Amniotic stem cell (primary cell): Measurements from ENCODE around the gene TNFRSF1A.
"Not testable (repeated sequence)": the region's sequence is repeated elsewhere in the genome, so short reads cannot be mapped to it uniquely, and the experiment has no call there.

Experiments
- DNase-seq: peaks from one replicate; lab custom pipeline; 2025; lab: John Stamatoyannopoulos, UW

TNFRSF1A gene

DNA sequence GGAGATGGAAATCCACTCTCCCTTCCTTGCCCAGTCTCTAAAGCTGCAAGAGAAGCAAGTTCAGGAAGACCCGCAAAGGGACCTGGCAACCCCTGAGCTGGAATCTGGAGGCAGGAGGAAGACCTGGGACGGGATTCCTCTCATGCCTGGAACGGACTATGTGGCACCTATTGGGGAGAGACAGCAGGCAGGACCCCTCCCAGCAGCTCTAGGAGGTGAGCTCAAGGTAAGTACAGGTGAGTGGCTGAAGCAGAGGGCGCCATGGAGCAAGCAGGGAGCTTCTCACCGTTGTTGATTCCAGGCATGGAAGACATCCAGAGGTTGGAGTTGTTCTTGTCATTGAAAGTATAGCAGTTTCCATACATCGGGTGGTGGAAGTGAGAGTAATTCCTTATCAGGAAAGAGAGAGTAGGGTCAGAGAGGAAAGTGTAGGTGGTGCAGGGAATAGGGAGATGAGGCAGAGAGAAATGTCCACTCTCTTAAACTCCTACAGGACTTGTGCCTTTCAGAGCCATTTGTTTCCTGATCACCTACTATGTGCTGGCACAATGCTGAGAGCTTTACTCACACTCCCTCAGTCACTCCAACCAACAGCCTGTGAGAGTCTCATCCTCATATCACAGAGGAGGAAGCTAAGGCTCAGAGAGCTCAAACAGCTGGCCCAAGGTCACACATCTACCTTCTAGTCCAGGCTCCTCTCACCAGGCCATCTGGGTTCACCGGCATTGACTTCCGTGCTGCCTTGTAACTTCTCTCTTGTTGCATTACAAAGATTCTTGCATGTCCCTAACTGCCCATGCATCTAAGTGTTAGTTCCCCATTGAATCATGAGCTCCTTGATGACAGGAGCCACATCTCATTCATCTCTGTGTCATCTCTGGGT, 13.9 kb upstream of the TNFRSF1A start:
- DNase-seq, result no peak

DNA sequence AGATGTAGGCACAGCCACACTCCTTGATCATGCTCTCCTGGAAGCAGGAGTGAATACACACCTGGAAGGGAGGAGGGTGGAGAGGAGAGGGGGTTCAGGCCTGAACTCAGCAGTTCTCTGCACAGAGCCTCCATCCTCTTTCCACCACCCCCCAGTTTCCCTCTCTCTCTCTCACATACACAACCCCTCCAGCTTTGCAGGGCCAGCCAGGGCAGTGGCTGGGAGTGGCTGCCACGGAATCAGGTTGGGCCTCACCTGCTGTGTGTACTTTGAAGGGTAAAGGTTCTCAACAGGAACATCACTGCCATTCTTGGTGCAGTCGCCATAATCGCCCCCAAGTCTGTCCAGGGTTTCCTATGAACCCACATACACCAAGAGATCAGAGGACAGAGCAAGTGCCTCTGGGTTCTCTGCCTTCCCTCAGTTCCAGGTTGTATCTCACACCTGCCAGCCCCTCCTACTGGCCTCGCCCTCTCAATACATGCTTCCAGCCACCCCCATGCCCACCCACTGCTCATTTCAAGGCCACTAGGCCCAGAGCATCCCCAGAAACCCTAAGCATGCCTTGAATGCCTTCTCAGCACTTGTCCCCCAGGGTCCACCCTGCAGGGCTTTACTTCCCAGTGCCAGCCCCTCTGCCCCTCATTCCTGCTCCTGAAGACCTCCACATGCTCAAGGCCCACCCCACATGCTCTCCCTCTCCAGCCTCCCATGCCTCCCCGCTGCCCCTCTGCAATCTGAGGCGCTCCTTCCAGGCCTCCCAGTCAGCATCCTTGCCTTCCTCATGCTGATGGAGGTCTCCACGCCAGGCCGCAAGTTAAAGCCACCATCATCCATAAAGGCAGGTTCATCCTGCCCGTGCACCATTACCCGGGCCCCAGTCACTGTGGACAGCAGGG, 12.9 kb upstream of the TNFRSF1A start:
- DNase-seq, result no peak

DNA sequence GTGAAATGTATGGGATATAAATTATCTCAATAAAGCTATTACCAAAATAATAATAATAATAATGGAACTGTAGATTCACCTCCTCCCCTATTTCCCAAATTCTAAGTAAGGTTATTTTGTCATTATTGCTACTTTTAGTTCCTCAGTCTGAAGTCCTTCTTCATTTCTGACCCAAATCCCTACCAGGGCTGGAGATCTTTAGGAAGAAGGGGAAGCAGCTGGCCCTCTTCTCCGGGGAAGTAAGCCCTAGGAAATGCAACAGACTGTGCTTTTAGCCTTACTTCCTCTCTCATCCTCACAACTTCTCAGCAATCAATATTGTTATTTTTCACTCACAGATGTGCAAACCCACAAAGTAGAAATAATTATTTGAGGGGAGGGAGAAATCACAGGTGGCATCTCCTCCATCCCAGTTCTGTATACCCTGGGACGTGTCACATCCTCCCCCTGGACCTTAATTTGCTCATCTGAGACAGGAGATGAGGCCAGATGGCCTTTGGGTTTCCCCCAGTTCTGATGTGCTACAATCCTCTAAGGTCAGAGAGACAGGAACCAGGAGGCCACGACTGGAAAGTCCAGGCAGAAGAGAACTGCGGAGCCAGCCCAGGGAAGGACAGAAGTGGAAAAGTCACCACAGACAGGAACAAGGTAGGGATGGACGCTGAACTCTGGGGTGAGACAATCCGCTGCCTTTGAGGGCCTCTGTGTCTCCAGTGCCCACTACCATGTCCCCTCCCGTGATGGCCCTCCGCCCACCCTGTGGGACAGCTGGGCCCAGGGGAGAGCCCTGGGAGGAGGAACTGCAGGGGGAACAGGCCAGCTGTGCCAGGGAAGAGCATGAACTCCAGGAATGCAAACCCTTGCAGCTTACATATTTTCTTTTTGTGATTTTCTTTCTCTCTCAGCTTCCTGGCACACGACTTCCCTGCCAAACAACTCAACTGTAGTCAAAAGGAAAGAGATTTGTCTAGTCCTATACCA, 10.6 kb upstream of the TNFRSF1A start:
- DNase-seq, result no peak

DNA sequence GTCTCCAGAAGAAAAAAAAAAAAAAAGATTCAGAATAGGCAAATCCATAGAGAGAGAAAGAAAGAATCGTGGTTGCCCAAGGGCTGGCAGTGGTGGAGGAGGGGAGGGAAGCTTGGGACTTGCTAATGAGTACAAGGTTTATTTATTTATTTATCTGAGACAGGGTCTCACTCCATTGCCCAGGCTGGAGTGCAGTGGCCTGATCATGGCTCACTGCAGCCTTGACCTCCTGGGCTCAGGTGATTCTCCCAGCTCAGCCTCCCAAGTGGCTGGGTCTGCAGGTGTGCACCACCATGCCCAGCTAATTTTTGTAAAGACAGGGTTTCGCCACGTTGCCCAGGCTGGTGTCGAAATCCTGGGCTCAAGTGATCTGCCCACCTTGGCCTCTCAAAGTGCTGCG, 9.7 kb upstream of the TNFRSF1A start:
- no peak for DNase-seq

DNA sequence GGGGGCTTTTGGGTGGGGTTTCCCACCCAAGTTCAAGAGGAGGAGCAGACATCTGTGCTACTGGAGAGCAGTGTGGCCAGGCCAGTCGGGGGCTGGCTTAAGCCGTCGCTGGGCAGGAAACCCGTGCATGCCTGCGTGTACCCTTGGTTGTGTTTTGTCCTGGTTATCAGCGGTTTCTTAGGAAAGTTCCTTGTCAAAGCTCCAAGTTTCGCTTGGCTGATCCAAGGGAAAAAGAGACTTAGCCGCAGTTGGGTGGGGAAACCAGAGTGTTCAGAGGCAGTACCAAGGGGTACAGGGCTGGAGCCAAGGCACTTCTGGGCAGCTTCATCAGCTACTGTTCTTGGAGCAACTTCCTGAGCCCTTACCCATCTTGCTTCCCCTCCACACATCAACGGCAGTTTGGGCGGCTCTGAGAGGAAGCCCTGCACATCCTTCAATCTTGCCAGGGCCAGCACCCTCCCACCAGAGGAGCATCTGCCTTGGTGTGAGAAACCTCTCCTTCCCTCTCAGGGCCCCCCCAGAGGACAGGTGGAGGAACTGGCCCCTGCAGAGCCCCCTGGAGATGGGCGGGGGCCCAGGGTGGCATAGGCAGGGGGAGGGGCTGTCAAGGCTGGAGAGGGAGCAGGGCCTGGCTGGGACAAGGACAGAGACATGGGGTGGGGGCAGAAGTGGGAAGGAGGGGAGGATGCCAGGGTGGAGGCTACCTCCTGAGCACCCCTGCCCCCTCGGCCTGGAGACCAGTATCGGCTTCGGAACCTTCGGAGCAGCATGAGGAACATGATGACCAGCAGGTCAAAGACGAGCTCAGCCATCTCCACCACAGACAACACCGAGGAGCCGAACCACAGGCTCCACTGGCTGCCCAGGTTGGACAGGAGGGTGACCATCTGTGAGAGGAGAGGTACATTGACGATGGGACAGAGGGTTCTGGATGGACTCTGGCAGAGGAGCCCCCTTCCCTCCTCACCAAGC, 5.8 kb upstream of the TNFRSF1A start:
- DNase-seq, result no peak

DNA sequence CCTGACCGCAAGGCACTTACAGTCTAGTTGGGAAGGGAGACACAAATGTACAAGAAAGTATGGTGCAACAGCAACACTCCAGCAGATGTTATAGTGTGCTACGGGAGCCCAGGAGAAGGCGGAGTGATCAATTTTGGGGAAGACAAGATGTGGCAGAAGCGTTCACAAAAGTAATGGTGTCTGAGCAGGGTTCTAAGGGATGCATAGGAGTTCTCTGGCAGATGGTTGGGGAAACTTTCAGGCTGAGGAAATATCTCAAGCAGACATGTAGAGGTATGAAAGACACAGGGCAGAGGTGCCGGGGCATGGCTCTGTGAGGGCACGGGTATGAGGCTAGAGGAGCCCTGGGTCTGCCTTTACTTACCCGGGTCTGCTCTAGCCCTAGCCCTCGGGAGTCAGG, 5.1 kb upstream of the TNFRSF1A start:
- DNase-seq, result no peak

DNA sequence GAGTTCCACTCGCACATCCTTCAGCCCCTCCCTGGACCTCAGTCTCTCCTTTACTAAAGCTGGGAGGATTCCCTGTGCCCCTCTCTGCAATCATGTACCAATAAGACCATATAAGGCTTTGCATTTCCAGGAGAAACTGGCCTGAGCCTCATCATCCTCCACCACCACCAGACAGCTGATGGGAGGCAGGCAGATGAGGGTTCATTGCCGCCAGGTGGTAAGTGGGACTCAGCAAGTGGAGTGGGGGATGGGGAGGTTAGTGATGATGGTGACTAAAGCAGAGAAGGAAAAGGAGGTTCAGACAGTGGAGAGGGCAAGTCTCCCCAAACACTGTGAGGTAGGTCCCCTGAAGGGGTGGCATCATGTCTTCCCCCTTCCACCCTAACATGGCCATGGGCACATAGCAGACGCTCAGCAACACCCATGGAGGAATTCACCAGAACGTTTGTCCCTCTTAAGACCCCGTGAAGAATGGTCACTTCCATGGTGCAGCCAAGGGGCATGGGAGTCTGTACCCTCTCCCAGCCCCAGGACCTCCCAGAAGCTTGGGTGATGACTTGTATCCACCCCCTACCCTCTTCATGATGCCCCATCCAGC, 4.5 kb upstream of the TNFRSF1A start:
- DNase-seq, result no peak

DNA sequence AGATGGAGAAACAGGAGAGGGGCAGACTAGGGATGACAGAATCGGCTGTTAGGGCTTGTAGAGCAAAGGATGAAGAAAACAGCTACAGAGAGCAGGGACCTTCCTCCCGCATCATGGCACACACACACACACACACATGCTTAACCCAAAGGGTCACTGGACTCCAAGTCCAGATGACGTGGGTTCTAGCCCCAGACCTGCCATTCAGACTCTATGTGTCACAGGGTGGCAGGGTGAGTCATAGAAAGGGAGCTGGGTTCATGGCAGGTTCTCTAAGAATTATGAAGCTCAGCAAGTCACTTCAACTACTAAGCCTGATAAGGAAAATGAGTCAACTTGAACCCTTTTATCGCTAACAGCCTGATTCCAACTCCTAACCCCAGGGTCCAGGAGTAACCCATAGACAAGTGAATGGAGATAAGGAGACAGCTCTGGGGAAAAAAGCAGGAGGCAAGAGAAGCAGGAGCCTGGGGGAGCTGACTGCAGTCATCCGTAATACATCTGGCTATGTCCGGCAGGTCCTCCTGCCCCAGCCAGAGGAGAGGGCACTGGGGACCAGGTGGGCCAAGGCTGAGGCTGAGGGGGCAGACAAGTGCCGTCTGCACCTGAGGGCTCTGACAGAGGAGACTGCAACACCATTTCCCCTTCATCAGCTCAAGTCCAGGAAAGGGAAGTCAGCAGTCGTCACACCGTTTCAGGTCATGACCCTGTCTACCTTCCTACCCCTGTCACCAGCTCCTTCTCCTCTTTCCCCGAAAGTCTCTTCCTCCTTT, 3.6 kb upstream of the TNFRSF1A start:
- DNase-seq, result peak; percentile 77

DNA sequence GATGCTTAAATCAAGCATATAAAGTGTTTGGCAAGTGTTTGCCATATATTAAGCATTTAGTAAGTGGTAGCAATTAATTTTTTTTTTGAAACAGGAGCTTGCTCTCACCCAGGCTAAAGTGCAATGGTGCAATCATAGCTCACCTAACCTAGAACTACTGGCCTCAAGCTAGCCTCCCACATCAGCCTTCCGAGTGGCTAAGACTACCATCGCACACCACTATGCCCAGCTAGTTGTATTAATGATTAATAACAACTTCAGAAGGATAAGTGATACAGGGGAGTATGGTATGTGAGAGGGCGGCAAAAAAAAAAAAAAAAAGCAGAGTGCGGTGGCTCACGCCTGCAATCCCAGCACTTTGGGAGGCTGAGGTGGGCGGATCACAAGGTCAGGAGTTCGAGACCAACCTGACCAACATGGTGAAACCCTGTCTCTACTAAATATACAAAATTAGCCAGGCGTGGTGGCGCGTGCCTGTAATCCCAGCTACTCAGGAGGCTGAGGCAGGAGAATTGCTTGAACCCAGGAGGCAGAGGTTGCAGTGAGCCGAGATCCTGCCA, 2.3 kb upstream of the TNFRSF1A start:
- DNase-seq, result not testable (repeated sequence)

DNA sequence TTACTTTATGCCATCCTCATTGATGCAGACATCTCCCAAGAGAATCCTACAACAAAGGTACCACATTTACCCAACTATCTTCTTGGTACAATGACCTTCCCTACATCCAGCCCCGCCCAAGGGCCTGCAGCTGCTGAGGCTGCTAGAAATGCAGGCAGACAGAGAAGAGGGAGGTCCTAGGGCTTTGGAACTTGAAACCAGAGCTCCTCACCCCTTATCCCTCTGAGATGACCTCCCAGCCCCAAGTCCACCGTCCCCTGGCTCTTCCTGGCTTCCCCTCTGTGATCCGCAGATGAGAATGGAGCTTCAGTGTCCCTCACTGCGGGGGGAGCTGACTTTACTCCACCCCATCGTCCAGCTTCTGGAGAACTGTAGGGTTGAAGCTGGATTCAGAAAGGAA, 1.6 kb upstream of the TNFRSF1A start:
- no peak for DNase-seq

DNA sequence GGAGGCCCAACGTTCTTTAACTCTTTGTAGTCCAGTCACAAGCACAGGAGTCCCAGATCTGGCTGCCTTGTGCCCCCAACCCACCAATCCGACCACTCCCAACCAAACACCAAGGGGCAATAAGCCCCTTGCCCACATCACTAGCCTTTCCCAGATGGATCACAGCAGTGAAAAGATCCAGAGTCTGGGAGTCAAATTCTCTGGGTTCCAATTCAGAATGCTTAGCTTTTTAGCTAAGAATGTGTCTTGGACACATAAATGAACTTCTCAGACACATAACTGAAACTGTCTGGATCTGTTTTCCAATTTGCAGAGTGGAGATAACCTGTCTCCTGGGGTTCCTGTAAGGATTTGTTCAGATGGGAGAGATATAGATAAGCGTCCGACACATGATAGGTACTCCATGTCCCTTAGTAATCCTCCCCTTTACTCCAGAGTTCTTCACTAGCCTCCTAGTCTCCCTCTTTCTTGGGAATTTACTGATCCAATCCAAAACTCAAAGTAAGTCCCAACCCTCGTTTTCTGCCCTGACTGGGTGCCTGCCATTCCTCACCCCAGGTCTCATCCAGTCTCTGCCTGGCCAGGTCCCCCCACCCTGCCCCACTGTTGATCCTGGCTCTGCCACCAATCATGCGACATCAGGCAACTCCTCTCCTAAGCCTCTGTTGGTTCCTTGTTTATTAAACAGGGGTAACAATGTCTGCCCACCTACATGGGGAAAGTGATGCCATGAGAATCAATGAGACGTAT, 439 bp upstream of the TNFRSF1A start:
- peak; percentile 31 for DNase-seq

DNA sequence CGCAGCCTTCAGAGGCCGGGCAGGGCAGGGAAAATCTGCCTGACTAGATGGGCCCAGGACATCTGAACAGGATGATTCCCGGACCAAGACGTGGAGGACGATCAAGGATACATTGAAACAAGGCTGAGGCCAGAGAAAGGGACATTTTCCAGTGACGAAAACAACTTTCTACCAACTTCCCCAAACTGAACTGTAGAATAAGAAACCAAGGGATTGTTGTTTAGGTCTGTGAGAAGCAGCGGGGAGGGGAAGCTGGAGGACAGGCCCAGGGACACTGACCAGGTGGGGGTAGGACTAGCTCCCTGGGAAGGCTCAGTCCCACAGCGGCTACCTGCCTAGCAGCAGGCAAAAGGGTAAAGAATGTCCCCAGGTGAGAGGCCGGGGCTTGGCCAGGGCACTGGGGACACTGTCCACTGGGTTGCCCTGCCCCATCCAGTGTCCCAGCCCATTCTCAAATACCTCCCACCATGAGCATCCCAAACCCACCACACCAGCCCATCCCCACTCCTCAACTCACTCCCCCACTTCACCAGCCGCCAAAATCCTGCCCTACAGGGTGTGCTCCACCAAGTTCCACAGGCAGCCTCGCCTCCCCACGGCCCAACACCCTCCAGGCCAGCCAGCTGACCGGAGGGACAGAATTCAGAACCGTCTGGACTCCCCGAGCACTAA, 995 bp downstream of the TNFRSF1A start:
- DNase-seq, result no peak

DNA sequence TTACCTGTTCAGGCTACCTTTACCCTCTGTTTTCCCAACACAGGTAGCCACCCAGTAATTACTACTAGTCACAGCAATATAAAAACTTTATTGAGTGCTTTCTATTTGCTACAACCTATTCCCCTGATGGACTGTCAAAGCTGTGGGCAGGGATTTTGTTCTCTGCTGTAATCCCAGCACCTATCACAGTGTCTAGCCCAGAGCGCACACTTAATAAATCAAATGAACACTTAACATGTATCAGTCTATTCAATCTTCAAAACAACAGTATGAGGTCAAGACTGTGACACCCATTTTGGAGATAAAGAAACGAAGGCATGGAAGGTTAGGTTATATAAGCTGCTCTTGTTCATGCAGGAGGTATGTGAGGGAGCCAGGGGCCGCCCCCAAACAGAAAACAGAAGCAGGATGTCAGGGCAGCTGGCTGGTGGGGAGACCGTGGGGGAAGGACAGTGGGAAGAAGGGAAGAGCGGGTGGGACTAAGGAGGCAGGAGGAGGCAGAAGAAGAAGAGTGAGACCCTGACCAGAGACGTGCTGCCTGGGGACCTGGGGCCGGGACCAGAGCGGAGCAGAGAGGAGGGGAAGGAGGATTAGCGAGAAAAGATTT, 1.7 kb downstream of the TNFRSF1A start:
- DNase-seq, result peak; percentile 46

DNA sequence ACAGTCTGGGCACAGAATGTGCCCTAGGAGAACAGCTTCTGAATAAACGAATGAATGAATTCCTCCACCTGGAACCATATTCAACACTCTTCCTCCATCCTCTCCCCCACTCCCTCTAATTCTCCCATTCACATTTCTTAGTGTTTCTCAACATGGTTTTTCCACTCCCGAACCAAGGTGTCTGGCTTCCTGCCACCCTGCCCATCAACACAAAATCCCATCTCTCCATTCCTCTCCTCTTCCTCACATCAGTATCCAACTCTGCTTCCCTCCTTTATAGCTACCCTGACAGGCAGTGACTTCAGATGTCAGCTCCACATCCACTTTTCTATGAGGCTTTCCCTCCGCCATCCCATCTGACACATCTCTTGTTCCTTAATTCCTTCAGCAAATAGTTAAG, 2.9 kb downstream of the TNFRSF1A start:
- DNase-seq, result no peak

DNA sequence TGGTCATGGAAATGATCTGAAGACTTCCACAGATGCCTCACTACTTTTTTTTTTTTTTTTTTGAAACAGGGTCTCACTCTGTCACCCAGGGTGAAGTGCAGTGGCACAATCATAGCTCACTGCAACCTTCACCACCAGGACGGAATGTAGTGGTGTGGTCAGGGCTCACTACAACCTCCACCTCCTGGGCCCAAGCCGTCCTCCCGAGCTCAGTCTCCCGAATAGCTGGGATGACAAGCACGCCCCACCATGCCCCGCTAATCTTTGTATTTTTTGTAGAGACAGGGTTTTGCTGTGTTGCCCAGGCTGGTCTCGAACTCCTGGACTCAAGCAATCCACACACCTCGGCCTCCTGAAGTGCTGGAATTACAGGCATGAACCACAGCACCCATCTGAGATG, 3.3 kb downstream of the TNFRSF1A start:
- not testable (repeated sequence) for DNase-seq

DNA sequence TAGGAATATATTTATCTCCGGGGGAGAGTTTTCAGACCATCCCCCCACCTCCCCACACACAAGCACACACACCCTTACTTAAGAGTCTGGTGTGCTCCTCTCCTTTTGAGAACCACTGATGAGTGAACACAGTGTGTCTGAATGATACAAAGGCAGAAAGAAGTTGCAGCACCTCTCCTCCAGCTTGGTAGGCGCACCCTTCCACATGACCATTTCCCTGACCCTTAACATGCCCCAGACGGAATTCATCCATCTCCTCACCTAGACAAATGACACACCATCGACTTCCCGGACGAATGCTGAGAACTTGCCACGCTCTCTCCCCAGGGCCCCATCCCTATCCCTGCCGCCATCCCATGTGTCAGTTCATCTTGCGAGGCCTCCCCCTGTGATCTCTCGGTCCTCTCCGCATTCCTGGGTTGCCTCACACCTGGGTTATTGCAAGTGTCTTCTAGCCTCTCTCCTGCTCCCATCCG, 3.9 kb downstream of the TNFRSF1A start:
- no peak for DNase-seq
